HG03045 (cell line): Measurements from ENCODE around the gene DHDDS.
A peak's percentile ranks its signal among the peaks of the same experiment; 100 is the strongest.
"Not testable (repeated sequence)": the region's sequence is repeated elsewhere in the genome, so short reads cannot be mapped to it uniquely, and the experiment has no call there.

Experiments used
- ATAC-seq: cut with Tn5 transposase; IDR thresholded peaks from one replicate; pipeline ENCODE4 v1.9.1; 2021; ENCODE audit warnings: mild to moderate bottlenecking, moderate library complexity; ENCODE audit not compliant: unreplicated experiment

Gene DHDDS, protein sequence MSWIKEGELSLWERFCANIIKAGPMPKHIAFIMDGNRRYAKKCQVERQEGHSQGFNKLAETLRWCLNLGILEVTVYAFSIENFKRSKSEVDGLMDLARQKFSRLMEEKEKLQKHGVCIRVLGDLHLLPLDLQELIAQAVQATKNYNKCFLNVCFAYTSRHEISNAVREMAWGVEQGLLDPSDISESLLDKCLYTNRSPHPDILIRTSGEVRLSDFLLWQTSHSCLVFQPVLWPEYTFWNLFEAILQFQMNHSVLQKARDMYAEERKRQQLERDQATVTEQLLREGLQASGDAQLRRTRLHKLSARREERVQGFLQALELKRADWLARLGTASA

DNA sequence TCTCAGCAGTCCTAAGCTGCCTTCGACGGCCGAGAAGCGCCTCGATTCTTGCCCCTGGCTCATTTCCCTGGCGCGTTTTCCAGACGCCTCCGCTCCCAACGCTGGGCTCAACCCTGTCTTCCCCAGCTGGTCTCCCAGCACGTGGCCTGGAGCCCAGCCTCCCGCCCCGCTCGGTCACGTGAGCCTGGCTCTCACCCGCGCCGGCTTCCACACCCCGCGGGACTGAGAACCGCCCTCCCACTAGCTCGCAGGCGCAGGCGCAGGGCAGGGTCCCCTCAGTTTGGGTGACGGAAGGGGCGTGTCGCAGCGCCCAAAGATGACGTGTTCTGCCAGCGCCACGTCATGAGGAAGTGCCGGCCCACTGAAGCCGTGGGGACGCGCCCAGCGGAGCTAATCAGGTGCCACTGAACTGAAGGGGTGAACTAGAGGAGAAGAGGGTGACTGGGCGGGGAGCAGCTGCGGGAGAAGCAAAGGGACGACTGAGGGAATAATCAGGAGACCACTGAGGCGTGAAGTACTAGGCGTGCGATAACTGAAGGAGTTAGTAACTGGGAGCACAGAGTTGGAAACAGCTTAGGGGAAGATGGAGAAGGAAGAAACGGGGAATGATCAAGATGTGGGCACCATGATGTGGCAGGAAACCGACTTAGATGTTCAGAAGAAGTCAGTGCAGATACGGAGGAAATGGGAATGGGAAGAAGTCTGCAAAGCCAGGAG, at the start of gene DHDDS:
Gene DHDDS (plus strand): TSS at position 343 of the 717 bp plus-strand sequence. CDS start 625 bp downstream, outside the sequence.
- peak; percentile 96 for ATAC-seq

DNA sequence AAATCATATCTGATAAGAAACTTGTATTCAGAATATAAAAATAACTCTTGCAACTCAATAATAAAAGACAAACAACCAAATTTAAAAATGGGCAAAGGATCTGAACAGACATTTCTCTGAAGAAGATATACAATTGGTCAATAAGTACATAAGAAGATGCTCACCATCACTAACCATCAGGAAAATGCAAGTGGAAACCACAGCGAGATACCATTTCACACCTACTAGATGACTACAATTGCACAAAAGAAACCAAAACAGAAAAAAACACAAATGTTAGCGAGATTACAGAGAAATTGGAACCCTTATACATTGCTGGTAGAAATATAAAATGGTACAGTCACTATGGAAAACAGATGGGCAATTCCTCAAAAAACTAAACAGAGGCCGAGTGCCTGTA, 48.0 kb upstream of the DHDDS start:
- ATAC-seq: no peak

DNA sequence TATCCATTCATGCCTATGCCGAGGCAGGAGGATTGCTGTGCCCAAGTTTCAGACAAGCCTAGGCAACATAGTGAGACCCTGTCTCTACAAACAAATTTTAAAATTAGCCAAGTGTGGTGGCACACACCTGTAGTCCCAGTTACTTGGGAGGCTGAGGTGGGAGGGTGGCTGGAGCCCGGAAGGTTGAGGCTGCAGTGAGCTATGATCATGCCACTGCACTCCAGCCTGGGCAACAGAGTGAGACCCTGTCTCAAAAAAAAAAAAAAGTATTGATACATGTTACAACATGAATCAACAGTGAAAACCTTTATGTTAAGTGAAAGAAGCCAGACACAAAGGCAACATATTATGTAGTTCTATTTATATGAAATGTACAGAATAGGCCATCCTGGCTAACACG, 47.1 kb upstream of the DHDDS start:
- not testable (repeated sequence) for ATAC-seq

DNA sequence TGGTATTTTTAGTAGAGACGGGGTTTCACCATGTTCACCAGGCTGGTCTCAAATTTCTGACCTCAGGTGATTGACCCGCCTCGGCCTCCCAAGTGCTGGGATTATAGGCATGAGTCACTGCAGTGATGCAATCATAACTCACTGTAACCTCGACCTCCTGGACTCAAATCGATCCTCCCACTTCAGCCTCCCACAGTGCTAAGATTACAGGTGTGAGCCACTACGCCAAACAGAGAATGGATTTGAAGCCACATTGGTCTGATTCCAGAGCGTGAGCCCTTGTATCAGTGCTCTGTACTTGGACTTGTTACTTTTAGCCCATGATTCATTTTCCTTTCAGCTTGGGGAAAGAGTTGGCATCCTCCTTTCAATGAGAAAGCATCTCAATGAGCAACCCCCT, 44.7 kb upstream of the DHDDS start:
- no peak for ATAC-seq

DNA sequence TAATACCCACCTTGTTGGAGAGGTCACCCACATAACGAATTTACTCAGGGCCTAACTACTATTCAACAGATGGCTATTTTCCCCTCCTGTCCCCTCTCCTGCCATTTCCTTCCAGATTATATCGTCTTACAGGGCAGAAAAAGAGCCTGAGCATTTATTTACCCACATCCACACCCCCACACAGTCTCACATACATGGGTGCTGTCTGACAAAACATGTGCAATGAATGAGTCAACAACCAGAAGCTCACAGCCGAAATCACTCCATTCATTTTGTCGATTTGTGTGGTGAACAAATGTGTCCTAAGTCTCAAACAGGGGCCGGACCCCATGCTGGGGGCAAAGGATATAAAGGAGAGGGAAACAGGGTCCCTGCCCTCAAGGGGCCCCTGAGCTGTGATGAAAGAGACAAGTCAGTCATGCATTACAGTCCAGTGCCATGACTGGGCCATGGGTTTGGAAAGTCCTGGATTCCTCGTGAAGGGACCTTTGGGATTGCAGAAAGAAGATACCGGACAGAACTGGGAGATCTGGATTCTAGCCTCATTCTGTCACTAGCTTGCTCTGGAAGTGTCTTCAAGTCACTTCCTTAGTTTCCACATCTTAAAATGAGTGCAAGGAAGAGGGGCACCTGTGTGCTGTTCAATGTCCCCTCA, 43.2 kb upstream of the DHDDS start:
- ATAC-seq: no peak

DNA sequence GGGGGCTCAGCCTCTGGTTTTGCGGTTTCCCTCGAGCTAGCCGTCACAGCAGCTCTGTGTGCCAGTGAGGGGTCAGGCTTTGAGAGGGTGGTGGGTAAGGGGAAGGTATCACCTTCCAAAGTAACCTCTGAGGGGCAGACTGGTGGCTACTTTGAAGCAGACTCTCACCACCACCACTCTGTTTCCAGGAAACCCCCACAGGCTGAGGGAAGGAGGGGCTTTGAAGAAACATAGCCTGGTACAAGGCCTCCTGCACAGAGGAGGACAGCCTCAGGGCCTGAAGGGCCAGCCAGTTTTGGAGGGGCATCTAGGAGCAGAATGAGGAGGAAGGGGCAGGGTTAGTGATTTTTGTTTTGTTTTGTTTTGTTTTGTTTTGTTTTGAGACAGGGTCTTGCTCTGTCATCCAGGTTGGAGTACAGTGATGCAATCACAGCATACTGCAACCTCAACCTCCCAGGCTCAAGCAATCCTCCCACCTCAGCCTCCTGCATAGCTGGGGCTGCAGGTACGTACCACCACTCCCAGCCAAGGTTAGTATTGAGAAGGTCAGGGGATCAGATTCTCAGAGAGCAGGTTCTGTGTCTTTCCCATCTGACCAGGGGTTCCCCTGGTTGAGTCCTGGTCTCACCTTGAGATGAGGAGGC, 42.4 kb upstream of the DHDDS start:
- ATAC-seq: no peak

DNA sequence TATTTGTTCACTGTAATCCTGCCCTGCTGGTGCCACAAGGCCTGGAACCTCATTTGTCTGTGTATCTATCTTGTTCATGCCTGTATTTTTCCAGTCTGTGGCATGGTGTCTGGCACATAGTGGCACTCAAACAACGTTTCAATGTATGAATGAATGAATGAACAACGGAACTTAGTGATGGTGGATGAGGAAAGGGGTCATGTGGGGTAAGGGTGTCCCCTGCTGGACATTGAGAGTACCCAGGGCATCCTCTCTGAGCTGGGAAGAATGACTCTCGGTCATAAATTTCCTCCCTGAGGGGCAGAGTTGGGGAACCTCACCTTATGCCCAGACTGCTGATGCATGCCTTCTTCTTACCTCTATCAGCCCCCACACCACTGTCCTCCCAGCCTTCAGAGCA, 40.7 kb upstream of the DHDDS start:
- no peak for ATAC-seq

DNA sequence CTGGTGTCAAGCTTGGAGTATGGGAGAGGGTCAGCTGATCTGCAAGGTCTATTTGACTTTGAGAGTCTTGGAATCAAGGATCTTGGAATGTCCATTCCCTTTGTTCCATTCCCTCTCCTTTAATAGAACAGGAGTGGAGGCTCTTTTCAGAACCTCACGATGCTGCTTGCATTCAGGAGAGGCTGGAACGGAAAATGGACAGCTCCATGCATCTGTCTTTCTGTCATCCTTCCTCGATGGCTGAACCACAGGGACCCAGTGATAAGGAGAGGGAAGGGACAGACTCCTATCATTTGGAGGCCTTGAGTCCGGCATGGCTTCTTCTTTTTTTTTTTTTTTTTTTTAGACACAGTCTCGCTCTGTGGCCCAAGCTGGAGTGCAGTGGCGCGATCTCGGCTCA, 36.4 kb upstream of the DHDDS start:
- ATAC-seq: no peak

DNA sequence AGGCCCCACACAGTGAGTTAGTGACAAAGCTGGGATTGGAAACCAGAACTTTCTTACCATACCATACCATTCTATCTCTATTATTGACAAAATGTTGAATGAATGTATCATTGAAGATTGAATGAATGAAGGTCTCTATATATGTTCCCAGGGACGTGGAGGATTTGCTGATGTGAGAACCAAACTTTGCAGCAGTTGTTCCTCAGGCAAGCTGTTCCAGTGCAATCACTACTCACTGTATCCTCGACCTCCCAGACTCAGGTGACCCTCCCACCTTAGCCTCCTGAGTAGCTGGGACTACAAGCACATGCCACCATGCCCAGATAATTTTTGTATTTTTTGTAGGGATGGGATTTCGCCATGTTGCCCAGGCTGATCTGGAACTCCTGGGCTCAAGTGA, 33.1 kb upstream of the DHDDS start:
- no peak for ATAC-seq

DNA sequence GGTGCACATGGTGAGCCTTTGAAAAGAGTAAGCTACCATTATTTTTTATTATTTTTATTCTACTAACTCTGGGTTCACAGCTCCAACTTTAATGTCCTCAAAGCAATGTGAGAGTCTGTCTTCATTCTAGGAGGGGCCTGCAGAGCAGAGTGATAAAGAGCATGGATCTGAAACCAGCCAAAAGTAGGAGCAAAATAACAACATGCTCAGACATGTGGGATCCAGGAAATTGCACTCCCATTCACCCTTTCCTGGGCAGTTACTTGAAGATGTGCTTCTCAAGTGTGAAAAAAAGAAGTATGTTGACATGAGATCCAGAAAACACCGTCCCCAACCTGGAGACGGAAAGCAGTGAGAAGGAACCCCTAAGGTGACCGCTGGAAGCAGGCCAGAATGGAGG, 30.2 kb upstream of the DHDDS start:
- ATAC-seq: no peak

DNA sequence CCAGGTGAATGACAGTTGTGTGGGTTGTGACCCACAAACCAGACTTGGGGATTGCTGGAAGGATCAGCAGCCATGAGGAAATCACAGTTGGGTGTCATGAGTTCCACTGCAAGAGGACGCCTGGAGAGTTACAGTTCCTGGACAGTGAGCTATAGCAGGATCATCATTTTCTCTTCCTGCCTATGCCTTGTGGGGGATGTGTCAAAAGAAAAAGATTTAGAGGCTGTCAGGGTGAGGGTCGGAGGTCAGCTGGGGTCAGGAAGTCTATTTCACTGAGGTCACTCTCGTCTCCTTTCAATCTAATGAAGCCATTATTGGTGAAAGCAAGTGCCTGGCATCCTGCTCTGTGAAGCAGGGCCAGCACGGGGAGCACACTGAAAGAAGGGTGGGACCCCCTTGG, 28.5 kb upstream of the DHDDS start:
- ATAC-seq: no peak

DNA sequence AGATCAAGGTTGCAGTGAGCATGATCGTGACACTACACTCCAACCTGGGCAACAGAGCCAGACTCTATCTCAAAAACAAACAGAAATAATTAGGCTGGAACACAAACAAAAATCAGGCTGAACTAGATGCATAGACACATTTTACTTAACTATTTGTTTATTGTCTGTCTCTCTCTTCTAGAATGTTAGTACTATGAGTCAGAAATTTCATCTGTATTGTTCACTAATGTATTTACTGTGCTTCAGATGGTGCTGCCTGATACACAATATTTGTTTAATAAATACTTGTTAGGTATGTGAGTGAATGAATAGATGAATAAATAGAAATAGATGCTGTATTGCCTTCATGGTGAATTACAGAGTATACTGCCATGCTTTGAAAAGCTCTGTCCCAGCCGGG, 27.5 kb upstream of the DHDDS start:
- ATAC-seq: no peak

DNA sequence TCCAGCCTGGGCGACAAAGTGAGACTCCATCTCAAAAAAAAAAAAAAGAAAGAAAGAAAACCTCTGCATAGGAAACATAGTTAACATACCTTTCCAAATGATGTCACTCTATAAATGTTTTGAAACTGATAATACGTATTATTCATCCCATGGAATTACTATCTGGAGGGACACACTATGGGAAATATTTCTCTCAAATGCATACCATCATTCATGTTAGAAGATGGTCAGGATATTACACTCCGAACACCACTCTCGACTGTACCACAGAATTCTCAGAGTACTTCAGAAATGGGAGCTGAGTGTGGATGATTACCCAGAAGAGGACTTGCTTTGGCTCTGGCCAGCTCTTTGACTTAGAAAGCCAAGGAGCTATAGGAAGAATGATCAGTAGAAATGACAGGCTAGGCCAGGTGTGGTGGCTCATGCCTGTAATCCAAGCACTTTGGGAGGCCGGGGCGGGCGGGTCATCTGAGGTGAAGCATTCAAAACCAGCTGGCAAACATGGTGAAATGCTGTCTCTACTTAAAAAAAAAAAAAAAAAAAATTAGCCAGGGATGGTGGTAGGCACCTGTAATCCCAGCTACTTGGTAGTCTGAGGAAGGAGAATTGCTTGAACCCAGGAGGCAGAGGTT, 26.7 kb upstream of the DHDDS start:
- no peak for ATAC-seq

DNA sequence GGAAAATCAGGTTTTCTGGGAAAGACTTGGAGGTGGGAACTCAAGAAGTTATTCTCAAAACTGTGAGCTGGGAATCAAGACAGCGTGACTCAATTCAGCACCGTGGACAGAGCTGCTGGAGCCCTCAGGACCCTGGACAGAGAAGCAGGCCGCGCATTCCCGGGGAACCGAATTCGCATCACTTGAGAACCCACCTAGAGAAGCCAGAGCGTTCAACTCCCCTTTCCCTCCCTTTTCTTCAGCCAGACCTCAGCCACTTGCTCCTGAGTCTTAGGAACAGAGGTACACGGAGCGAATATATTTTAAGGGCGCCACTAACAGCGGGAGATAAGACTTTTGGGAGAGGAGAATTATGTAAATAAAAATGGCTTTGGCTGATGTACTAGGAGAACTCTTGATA, 23.5 kb upstream of the DHDDS start:
- ATAC-seq: no peak

DNA sequence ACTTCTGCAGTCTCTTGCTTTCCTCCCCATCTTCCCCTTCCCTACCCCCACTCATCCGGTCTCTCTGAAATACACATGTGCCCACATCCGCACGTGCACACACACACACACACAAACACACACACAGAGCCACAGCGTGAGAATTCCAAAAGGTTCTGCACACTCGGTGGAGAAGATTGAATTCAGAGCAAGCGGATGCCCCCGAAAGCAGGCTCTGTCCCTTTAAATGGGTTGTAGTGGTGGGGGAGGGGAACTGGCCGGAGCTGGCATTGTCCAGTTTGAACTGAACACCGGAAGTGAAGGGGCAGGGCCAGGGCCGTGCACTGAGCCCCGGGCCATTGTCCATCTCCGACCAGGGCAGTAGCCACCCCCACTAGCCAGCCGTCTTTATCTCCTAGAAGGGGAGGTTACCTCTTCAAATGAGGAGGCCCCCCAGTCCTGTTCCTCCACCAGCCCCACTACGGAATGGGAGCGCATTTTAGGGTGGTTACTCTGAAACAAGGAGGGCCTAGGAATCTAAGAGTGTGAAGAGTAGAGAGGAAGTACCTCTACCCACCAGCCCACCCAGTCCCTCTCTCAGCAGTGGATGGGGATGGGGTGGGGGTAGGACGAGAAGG, 22.8 kb upstream of the DHDDS start:
- ATAC-seq: no peak

DNA sequence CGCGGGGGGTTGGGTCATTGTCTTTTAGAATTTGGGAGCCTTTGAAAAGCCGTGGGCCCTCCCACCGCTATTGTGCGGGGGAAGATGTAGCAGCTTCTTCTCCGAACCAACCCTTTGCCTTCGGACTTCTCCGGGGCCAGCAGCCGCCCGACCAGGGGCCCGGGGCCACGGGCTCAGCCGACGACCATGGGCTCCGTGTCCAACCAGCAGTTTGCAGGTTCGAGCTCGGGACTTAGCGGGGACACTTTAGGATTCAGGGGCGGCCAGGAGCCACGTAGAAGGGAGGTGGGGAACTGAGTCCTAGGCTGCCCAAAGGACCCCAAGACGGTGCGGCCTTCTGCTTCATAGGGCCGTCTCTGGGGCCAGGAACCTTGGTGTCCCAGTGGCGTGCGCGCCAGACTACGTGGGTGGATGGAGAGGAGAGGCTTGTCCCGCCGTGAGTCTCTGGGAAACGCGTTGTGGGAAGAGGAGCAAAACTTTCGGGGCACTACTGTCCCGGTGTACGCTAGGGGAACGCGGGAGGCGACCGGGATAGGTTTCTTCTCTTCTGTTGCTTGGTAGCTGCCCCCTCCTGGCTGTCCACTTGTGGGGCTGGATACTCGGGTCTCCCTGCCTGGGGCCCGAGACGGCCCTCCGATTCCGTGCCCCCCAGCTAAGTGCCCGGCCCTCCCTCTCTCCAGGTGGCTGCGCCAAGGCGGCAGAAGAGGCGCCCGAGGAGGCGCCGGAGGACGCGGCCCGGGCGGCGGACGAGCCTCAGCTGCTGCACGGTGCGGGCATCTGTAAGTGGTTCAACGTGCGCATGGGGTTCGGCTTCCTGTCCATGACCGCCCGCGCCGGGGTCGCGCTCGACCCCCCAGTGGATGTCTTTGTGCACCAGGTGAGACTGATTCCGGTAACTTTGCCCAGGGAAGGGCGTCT, 21.2 kb upstream of the DHDDS start, which contains the start of gene LIN28A:
Gene LIN28A (plus strand): TSS at position 112 of the 918 bp plus-strand sequence. CDS start 75 bp downstream, at position 187.
- ATAC-seq: no peak

DNA sequence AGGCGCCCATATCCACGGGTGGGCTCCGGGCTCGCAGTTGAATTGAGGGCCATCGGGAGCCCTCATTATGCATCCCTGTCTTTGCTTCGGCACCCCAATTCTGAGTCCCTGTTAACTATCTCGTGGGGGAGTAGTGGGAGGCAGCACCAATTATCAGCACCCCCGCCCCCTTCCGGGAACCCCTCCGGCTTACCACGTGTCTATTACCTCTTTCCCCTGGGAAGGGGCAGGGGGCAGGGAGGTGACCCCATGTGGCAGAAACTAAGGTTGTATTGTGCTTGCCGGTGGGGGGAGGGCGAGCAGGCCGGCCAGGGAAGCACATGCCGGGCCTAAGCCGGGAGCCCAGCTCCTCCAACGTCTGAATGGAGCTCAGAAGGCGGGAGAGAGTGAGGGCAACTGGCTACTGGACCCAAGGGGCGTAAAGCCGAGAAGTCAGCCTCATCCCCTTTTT, 20.5 kb upstream of the DHDDS start:
- ATAC-seq: no peak

DNA sequence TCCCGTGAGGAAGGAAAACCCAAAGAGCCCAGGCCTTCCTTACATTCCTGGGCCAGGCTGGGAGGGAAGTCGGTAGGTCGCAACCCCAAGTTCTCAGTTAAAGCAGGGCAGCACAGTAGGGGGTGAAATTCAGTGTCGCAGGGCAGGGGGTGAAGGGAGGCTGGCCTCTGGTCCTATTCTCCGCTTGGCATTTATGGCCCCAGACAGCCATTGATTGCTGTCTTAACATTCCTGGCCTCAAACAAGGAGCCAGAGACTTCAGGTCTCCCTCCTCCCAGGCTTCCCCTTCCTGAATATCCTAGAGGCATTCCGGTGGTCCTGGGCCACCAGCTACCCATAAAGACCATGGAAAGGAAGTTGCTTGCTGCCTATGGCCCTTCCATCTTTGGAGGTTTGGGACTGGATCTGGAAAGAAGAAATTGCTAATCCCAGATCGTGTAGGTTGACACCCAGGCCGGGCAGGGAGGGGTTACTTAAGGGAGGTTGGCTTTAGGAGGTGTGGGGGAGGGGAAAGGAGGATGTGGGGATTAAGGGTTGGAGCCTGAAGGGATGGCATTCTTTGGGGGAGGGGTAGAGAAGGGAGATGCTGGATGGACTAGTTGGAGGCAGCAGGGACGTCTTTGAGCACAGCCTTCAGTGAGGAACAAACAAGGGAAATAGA, 19.8 kb upstream of the DHDDS start:
- ATAC-seq: no peak

DNA sequence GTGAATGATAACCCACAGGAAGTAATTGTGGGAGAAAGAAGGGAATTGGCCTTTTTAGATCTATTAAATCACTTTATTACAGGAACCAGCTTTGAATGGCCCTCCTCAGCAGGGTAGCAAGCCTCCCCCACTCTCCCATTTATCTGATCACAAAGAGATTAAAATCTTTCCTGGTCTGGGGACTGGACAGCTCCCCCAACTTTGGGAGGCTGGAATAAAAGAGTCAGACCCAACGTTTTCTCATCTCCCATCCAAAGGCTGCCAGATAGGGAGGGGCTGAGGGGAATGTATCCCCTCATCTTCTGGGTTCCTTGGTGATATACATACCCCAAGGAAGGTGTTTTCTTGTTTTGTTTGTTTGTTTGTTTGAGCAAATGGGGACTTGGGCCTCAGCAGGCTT, 19.1 kb upstream of the DHDDS start:
- no peak for ATAC-seq
